ENCODE results near the gene ACTR1A. TPM values are rescaled to one million over a fixed set of nuclear protein-coding genes. Genes with fewer than 3 reads are reported as not detected.

ACTR1A gene
- polyA plus RNA-seq, 1 experiment, result 216 TPM

GRCh38 chr10:102497545-102497944 is 5.0 kb downstream of the ACTR1A start:
- CTCF ChIA-PET, result interaction anchor here (0.6 to 2.6 kb wide), 4 partner anchors 19 to 86 kb away, joined by 3 to 13 read pairs (median 4); no protein-coding TSS in a partner anchor

GRCh38 chr10:102493771-102494170 is 8.7 kb downstream of the ACTR1A start:
- TF ChIP-seq CTCF (IDR thresholded peaks at IDR 0.05; ENCODE audit: insufficient read depth, low read depth, low read length), result no peak
- POLR2A ChIA-PET, result no interaction called here
- no peak for DNase-seq (ENCODE audit: low read depth)
- Histone ChIP-seq H3K36me3 (ENCODE audit: control insufficient read depth, insufficient read depth, low read length) (peaks cover 8% of the 10 kb centered on the region), H3K27me3 (ENCODE audit: control insufficient read depth, insufficient read depth, low read length) (no peaks in the 10 kb centered on the region), H3K4me3 (ENCODE audit: low read depth, low read length) (no peak overlapping the region)
- CTCF ChIA-PET, result interaction anchor here (0.7 to 2.5 kb wide), 3 partner anchors 15 to 171 kb away, joined by 3 to 12 read pairs (median 3); no protein-coding TSS in a partner anchor

More at GRCh38 chr10:102497545-102497944, 5.0 kb downstream of the ACTR1A start:
- no peak for DNase-seq (ENCODE audit: low read depth)
- Histone ChIP-seq H3K36me3 (ENCODE audit: control insufficient read depth, insufficient read depth, low read length) (peaks cover 1% of the 10 kb centered on the region; the same call in 1 of the 2 replicates), H3K4me3 (ENCODE audit: low read depth, low read length) (no peak overlapping the region), H3K27me3 (ENCODE audit: control insufficient read depth, insufficient read depth, low read length) (no peaks in the 10 kb centered on the region)
- no peak for TF ChIP-seq CTCF (IDR thresholded peaks at IDR 0.05; ENCODE audit: insufficient read depth, low read depth, low read length)
- POLR2A ChIA-PET, result no interaction called here

- POLR2A ChIA-PET, result no interaction called here
- Histone ChIP-seq H3K4me3 (ENCODE audit: low read depth, low read length) (no peak overlapping the region), H3K36me3 (ENCODE audit: control insufficient read depth, insufficient read depth, low read length) (peaks cover 12% of the 10 kb centered on the region), H3K27me3 (ENCODE audit: control insufficient read depth, insufficient read depth, low read length) (no peaks in the 10 kb centered on the region)
- CTCF ChIA-PET, result interaction anchor here (1.0 to 2.5 kb wide), 2 partner anchors 11 to 14 kb away, joined by 4 to 12 read pairs; partner anchors contain the start of gene SUFU
- no peak for DNase-seq (ENCODE audit: low read depth)
- no peak for TF ChIP-seq CTCF (IDR thresholded peaks at IDR 0.05; ENCODE audit: insufficient read depth, low read depth, low read length)
Observed at GRCh38 chr10:102492983-102493382, 9.5 kb downstream of the ACTR1A start.

- TF ChIP-seq CTCF (IDR thresholded peaks at IDR 0.05; ENCODE audit: insufficient read depth, low read depth, low read length), result no peak
- ChIA-PET POLR2A (no interaction called here), CTCF (interaction anchor here (1.0 to 2.5 kb wide), 2 partner anchors 11 to 13 kb away, joined by 4 to 12 read pairs; partner anchors contain the start of gene SUFU)
- Histone ChIP-seq H3K4me3 (ENCODE audit: low read depth, low read length) (no peak overlapping the region), H3K36me3 (ENCODE audit: control insufficient read depth, insufficient read depth, low read length) (peaks cover 14% of the 10 kb centered on the region), H3K27me3 (ENCODE audit: control insufficient read depth, insufficient read depth, low read length) (no peaks in the 10 kb centered on the region)
- DNase-seq (ENCODE audit: low read depth), result no peak
Observed at GRCh38 chr10:102492344-102492939, 10.1 kb downstream of the ACTR1A start.

- Histone ChIP-seq H3K36me3 (ENCODE audit: control insufficient read depth, insufficient read depth, low read length) (peaks cover 23% of the 10 kb centered on the region), H3K27me3 (ENCODE audit: control insufficient read depth, insufficient read depth, low read length) (no peaks in the 10 kb centered on the region), H3K4me3 (ENCODE audit: low read depth, low read length) (no peak overlapping the region)
- CTCF ChIA-PET, result interaction anchor here (1.9 kb wide), 1 partner anchor 12 kb away, joined by 5 read pairs; no protein-coding TSS in a partner anchor
- POLR2A ChIA-PET, result no interaction called here
- no peak for DNase-seq (ENCODE audit: low read depth)
- TF ChIP-seq CTCF (IDR thresholded peaks at IDR 0.05; ENCODE audit: insufficient read depth, low read depth, low read length), result no peak
Observed at GRCh38 chr10:102491136-102491535, 11.4 kb downstream of the ACTR1A start.
